Measurements from ENCODE around the gene FABP3.

DNA sequence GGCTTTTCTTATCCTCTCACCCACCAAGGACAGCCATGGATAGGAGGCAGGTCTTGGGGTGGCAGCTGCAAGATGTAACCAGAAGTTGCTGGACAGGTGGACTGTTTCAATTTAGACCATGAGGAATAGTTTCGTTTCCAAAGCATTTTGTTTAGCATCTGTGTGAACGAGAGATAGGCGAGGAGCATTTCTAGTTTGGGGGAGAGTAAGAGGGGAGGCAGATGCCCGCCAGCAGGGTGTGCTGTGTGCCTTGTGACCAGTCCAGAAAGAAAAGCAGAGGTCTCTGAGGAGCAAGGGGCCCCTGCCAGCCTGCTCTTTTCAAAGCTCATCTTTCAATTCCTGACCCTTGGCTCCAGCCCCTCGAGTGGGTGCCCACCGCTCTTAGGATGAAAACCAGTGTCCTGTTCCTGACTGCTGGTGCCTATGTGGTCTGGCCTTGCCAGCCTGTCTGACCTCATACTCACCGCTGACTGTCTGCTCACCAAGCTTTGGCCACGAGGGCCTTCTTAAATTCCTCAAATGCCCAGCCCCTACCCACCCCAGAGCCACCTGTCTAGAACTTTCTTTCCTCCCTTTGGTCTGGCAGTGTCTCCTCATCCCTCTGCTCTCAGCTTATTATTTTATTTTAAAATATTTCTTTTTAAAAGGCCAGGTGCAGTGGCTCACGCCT lies 48.6 kb upstream of the FABP3 start:
- no peak for TF ChIP-seq POLR2AphosphoS5 (IDR thresholded peaks at IDR 0.05; ENCODE audit: insufficient read depth in 1 of 2, low read depth in 1 of 2)
- TF ChIP-seq, protein P1, sequence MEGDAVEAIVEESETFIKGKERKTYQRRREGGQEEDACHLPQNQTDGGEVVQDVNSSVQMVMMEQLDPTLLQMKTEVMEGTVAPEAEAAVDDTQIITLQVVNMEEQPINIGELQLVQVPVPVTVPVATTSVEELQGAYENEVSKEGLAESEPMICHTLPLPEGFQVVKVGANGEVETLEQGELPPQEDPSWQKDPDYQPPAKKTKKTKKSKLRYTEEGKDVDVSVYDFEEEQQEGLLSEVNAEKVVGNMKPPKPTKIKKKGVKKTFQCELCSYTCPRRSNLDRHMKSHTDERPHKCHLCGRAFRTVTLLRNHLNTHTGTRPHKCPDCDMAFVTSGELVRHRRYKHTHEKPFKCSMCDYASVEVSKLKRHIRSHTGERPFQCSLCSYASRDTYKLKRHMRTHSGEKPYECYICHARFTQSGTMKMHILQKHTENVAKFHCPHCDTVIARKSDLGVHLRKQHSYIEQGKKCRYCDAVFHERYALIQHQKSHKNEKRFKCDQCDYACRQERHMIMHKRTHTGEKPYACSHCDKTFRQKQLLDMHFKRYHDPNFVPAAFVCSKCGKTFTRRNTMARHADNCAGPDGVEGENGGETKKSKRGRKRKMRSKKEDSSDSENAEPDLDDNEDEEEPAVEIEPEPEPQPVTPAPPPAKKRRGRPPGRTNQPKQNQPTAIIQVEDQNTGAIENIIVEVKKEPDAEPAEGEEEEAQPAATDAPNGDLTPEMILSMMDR (IDR thresholded peaks at IDR 0.05) = no peak
- no peak for TF ChIP-seq POLR2A (IDR thresholded peaks at IDR 0.05)
